K562 (cell line): Measurements from ENCODE around the gene WFDC1. TPM values are rescaled to one million over a fixed set of nuclear protein-coding genes. Genes with fewer than 3 reads are reported as not detected.

Experiments
- ATAC-seq: fragments of 200-7000 bp; cut with Tn5 transposase; 3 replicates; pipeline ENCODE4 v1.9.1; 2020; ENCODE audit warnings: moderate library complexity
- BruUV-seq: library from RNA; stranded (reverse); fragments of 400-500 nt; replicated peaks from 2 replicates; lab custom pipeline; 2021; lab: Mats Ljungman, UMichigan
- CTCF ChIA-PET: fragments of 300-600 bp; formaldehyde crosslinking; extraction: SDS; loops from one replicate; lab custom pipeline; 2021; ENCODE audit warnings: low intra/inter-chr PET ratio; lab: Yijun Ruan, JAX
- POLR2A ChIA-PET: fragments of 300-600, 350-650 bp; sonication (Branson Sonifier 250); formaldehyde crosslinking; extraction: SDS; loops from one replicate; lab custom pipeline; 2021; ENCODE audit warnings: antibody characterized with exemption, inconsistent platforms; lab: Yijun Ruan, JAX
- DNase-seq, 4 experiments: peaks; one replicate each; pipeline versions ENCODE4 v3.0.0 to v3.0.0-alpha.2; 2011 to 2018; ENCODE audit warnings: low spot score in 3 of 4, mixed read lengths in 3 of 4; ENCODE audit errors: extremely low read depth in 1 of 4
- FAIRE-seq: peaks from 2 replicates; lab custom pipeline; 2011; peaks lifted over from hg19 to GRCh38; lab: Jason Lieb, UNC
- H2AFZ ChIP-seq: 2 replicates; pipeline ENCODE4 v1.6.0; 2011; ENCODE audit warnings: low read depth, low read length, control low read depth, inconsistent platforms
- H3K27ac ChIP-seq: fragments of 200-600 bp; 3 replicates; pipeline ENCODE4 v1.8.0; 2011; ENCODE audit warnings: low read depth, mild to moderate bottlenecking, control low read depth, inconsistent platforms, low read length, moderate library complexity, mixed read lengths; ENCODE audit errors: extremely low read depth
- H3K27me3 ChIP-seq, 2 experiments: fragments of 300-600 bp in 1 of 2; 2 replicates in 1 of 2; 3 replicates in 1 of 2; pipeline versions ENCODE4 v1.6.0 to v1.8.0; 2011; ENCODE audit warnings: inconsistent platforms in 2 of 2, low read length in 2 of 2, mild to moderate bottlenecking in 1 of 2, mixed read lengths in 1 of 2, moderate library complexity in 1 of 2; ENCODE audit not compliant: control insufficient read depth in 2 of 2, insufficient read depth in 2 of 2
- H3K36me3 ChIP-seq: fragments of 300-600 bp; 3 replicates; pipeline ENCODE4 v1.8.0; 2011; ENCODE audit warnings: mild to moderate bottlenecking, low read length, inconsistent platforms; ENCODE audit not compliant: control insufficient read depth, insufficient read depth
- H3K4me1 ChIP-seq, 2 experiments: fragments of 200-600 bp in 1 of 2; replicated peaks in 1 of 2; 2 replicates in 1 of 2; 3 replicates in 1 of 2; pipeline versions ENCODE4 v1.5.1 to v1.8.0; 2011; ENCODE audit warnings: inconsistent platforms in 2 of 2, low read length in 2 of 2, mild to moderate bottlenecking in 1 of 2, mixed read lengths in 1 of 2, moderate library complexity in 1 of 2; ENCODE audit not compliant: control insufficient read depth in 2 of 2, insufficient read depth in 2 of 2
- H3K4me2 ChIP-seq: 2 replicates; pipeline ENCODE4 v1.6.1; 2011; ENCODE audit warnings: low read length, control low read depth, inconsistent platforms, mixed read lengths; ENCODE audit not compliant: insufficient read depth
- H3K4me3 ChIP-seq: fragments of 200-600 bp; sonication (generic), shearing (Covaris generic); 2 replicates; pipeline ENCODE4 v1.5.1; 2016; ENCODE audit warnings: control low read depth, inconsistent platforms
- H3K79me2 ChIP-seq: fragments of 200-600 bp; 3 replicates; pipeline ENCODE4 v1.8.0; 2011; ENCODE audit warnings: low read length, inconsistent platforms; ENCODE audit not compliant: control insufficient read depth, insufficient read depth
- H3K9ac ChIP-seq, 2 experiments: 2 replicates each; pipeline versions ENCODE4 v1.6.0 to v1.6.1; 2011; ENCODE audit warnings: low read depth in 2 of 2, low read length in 2 of 2, control low read depth in 1 of 2, inconsistent platforms in 1 of 2, mild to moderate bottlenecking in 1 of 2, mixed read lengths in 1 of 2; ENCODE audit not compliant: insufficient read depth in 1 of 2
- H3K9me1 ChIP-seq: one replicate; pipeline ENCODE4 v1.6.0; 2011; ENCODE audit warnings: inconsistent platforms, mild to moderate bottlenecking, low read length, moderate library complexity; ENCODE audit not compliant: control insufficient read depth, insufficient read depth
- H3K9me3 ChIP-seq: replicated peaks from 2 replicates; pipeline ENCODE4 v1.5.1; 2011; ENCODE audit warnings: low read depth, low read length, inconsistent platforms; ENCODE audit not compliant: control insufficient read depth, insufficient read depth
- H4K20me1 ChIP-seq: replicated peaks from 2 replicates; pipeline ENCODE4 v1.6.1; 2011; ENCODE audit warnings: low read length, inconsistent platforms, mixed read lengths; ENCODE audit not compliant: control insufficient read depth, insufficient read depth
- C11orf30 ChIP-seq: fragments of 450-650 bp; IDR thresholded peaks from 2 replicates; pipeline ENCODE4 v1.6.1; 2016; ENCODE audit warnings: low read depth, mild to moderate bottlenecking
- CREBBP ChIP-seq: IDR thresholded peaks from one replicate; pipeline ENCODE4 v1.6.1; 2012; ENCODE audit warnings: low read depth, mild to moderate bottlenecking, control low read depth, inconsistent platforms, low read length
- CSDE1 ChIP-seq, 2 experiments: fragments of 450-650 bp; IDR thresholded peaks; 2 replicates each; pipeline ENCODE4 v1.6.1; 2016; ENCODE audit warnings: mild to moderate bottlenecking in 1 of 2
- MAFG ChIP-seq: fragments of 450-650 bp; conservative IDR thresholded peaks from 2 replicates; pipeline ENCODE4 v1.6.1; 2016; ENCODE audit warnings: missing genetic modification characterization, missing compliant biosample characterization
- MLLT1 ChIP-seq, 2 experiments: fragments of 450-650 bp; IDR thresholded peaks; 2 replicates each; pipeline ENCODE4 v1.6.1; 2016
- MNT ChIP-seq, 2 experiments: fragments of 450-650 bp; conservative IDR thresholded peaks; 2 replicates each; pipeline ENCODE4 v1.6.1; 2017; ENCODE audit warnings: mild to moderate bottlenecking in 2 of 2, moderate library complexity in 2 of 2
- NR2C2 ChIP-seq, 2 experiments: fragments of 200-800 bp in 1 of 2; sonication (Bioruptor generic) in 1 of 2; sonication (generic) in 1 of 2; formaldehyde crosslinking in 1 of 2; IDR thresholded peaks; 2 replicates each; pipeline versions ENCODE4 v1.6.1 to v1.8.0; 2016 to 2022; ENCODE audit warnings: mild to moderate bottlenecking in 1 of 2, missing compliant biosample characterization in 1 of 2, missing genetic modification characterization in 1 of 2, missing genetic modification reagents in 1 of 2
- SMAD4 ChIP-seq: fragments of 250-450 bp; sonication (Bioruptor Pico); conservative IDR thresholded peaks from 2 replicates; pipeline ENCODE4 v1.8.0; 2021; ENCODE audit warnings: inconsistent platforms, mild to moderate bottlenecking, moderate library complexity
- SMARCA5 ChIP-seq: fragments of 450-650 bp; IDR thresholded peaks from 2 replicates; pipeline ENCODE4 v1.6.1; 2016
- SP1 ChIP-seq: sonication (generic); formaldehyde crosslinking; IDR thresholded peaks from 2 replicates; pipeline ENCODE4 v1.8.1; 2022; ENCODE audit warnings: mild to moderate bottlenecking, missing genetic modification reagents
- ZNF316 ChIP-seq: fragments of 450-650 bp; IDR thresholded peaks from 2 replicates; pipeline ENCODE4 v1.6.1; 2016
- WGBS: fragments of 100-300 bp; shearing (Covaris generic); methylation state at CpG from one replicate; pipeline ENCODE4 v1.1.6; 2016; ENCODE audit warnings: low coverage, mixed read lengths; ENCODE audit not compliant: insufficient coverage; ENCODE audit errors: missing lambda C conversion rate; 5-methylcytosine and 5-hydroxymethylcytosine counted together
- in situ Hi-C: fragments of 300-500 bp; cut with MboI; formaldehyde crosslinking; loops from 4 replicates; pipeline ENCODE4 v1.15.0; 2018; ENCODE audit warnings: inconsistent platforms, mixed read lengths
- intact Hi-C: fragments of 100-400 bp; cut with micrococcal nuclease; formaldehyde crosslinking; loops from 2 replicates; pipeline ENCODE4 v1.14.2; 2022
- polyA plus RNA-seq, 8 experiments: library from polyadenylated mRNA; depleted of rRNA in 4 of 8; stranded (reverse) in 5 of 8; unstranded in 3 of 8; fragments of >200 nt; fragmentation: Nextera tagmentation in 2 of 8; fragmentation: Illumina TruSeq in 1 of 8; extraction: Ambion mirVana in 2 of 8; extraction: Trizol in 1 of 8; gene quantifications; 2 replicates each; pipeline versions ENCODE4 v1.2.1 to v1.2.3, GENCODE V29; 2011 to 2014; ENCODE audit warnings: inconsistent platforms in 1 of 8, missing spikeins in 1 of 8
- total RNA-seq, 7 experiments: library from RNA; depleted of rRNA in 6 of 7; stranded (reverse); fragments of >200 nt in 6 of 7; fragmentation: Illumina TruSeq in 2 of 7; extraction: Trizol in 2 of 7; gene quantifications; 2 replicates each; pipeline versions ENCODE4 v1.2.1 to v1.2.3, GENCODE V29; 2011 to 2021; ENCODE audit warnings: low replicate concordance in 1 of 7

WFDC1 gene
- total and polyA plus RNA-seq, 9 of the 15 experiments (the other 6 are each of a cell fraction or from before 2014, with no cell fraction given) = not detected

DNA sequence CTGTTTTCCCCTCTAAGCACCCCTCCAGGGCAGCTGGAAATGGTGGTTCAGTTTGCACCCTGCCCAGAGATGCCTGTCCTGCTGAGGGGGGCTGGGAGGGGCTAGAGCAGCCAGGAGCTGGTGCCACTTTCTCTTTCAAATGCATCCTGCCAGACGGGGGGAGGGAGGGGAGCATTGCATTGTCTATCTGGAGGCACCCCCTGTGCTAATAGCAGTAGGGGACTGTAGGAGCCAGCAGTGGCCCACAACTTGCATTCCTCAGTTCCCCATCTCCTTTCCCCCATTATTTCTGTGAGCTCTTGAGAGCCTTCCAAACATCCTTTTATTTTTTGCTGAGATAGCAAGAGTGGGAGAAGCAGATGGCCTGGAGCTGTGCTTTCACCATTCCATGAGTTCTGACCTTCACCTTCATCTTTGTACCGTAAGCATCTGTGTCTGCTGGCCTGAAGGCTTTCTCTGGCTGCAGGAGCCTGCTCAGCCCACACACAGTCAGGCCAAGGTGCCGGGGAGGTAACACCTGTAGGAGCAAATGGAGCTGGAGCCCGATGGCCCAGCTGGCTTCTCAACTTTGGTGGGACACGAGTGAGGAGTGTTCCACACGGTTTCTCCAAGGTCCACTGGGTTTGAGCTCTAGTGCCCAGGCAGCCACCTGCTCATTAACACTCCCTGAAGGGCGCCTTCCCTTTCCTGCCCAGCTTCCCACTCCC, 5.2 kb downstream of the WFDC1 start:
- intact Hi-C loops = no loop called here
- H3K27ac ChIP-seq = no peak overlapping the region
- ChIA-PET POLR2A (interaction anchor here (0.6 to 1.6 kb wide), 4 partner anchors 8 to 80 kb away, joined by 3 read pairs; no protein-coding TSS in a partner anchor), CTCF (no interaction called here)
- no peaks in the 10 kb centered on the region for H3K36me3 ChIP-seq
- ATAC-seq (no peak), FAIRE-seq (no peak), DNase-seq (no peak)
- H3K9me3 ChIP-seq = no peaks in the 10 kb centered on the region
- no peak overlapping the region for H3K9ac ChIP-seq
- no peak overlapping the region for H3K4me2 ChIP-seq
- H2AFZ ChIP-seq = no peak overlapping the region
- no peaks in the 10 kb centered on the region for H3K79me2 ChIP-seq
- peaks cover 79 to 89% of the 10 kb centered on the region in 2 experiments for H3K27me3 ChIP-seq
- peak; percentile 42 for TF ChIP-seq ZNF316
- no peak for TF ChIP-seq SMAD4
- TF ChIP-seq SP1 (CRISPR knock-in tag) = no peak
- 0 out of 2 replicates have a peak, but pooled peaks have one; percentile 37 for TF ChIP-seq C11orf30
- no peak for TF ChIP-seq MNT (conservative IDR thresholded peaks at IDR 0.05)
- no peak for TF ChIP-seq CREBBP
- no peak for TF ChIP-seq MLLT1 (IDR thresholded peaks at IDR 0.05)
- no peak for TF ChIP-seq SMARCA5
- no peak for TF ChIP-seq NR2C2 (CRISPR knock-in tag; IDR thresholded peaks at IDR 0.05)
- no peak for TF ChIP-seq NR2C2 (tag; IDR thresholded peaks at IDR 0.05)
- peak; percentile 31 for TF ChIP-seq MAFG (tag)
- no peak for TF ChIP-seq CSDE1 (IDR thresholded peaks at IDR 0.05)
- in situ Hi-C loops = no loop called here
- H3K9me1 ChIP-seq = no peaks in the 10 kb centered on the region
- BruUV-seq = no TSS peak
- no peaks in the 10 kb centered on the region for H3K4me1 ChIP-seq
- H3K4me3 ChIP-seq = no peak overlapping the region
- WGBS = 2% methylated on average over 7 of the region's 7 CpGs
- peaks cover 36% of the 10 kb centered on the region for H4K20me1 ChIP-seq
